HG02642 (cell line): ENCODE data around the gene REEP1.
A peak's percentile ranks its signal among the peaks of the same experiment; 100 is the strongest.
"Not testable (repeated sequence)": the region's sequence is repeated elsewhere in the genome, so short reads cannot be mapped to it uniquely, and the experiment has no call there.

Experiments
- ATAC-seq: cut with Tn5 transposase; IDR thresholded peaks from one replicate; pipeline ENCODE4 v1.9.1; 2021; ENCODE audit warnings: mild to moderate bottlenecking; ENCODE audit not compliant: unreplicated experiment, poor library complexity

The REEP1 gene

GRCh38 chr2:86204458-86204857, 133.0 kb downstream of the REEP1 start:
- no peak for ATAC-seq

DNA sequence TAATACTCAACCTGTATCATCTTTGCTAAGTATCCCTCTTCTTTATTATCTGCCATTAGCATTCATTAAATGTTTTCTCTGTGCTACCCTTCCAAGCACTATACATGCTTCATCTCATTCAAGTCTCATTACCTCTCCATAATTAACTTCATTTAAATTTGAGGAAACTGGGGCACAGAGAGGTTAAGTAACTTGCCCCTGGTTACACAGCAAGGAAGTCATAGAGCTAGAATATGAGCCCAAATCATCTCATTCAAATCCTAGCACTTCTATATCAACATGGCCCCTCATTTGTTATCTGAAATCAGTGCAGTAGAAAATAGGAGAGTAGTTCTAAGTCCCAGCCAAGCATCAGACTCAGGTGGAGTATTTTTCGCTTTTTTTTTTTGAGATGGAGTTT, 133.8 kb downstream of the REEP1 start:
- ATAC-seq, result no peak

GRCh38 chr2:86202702-86203101, 134.7 kb downstream of the REEP1 start:
- no peak for ATAC-seq

GRCh38 chr2:86202336-86202692, 135.1 kb downstream of the REEP1 start:
- no peak for ATAC-seq

- no peak for ATAC-seq
Measured at GRCh38 chr2:86201671-86202335, 135.6 kb downstream of the REEP1 start.

GRCh38 chr2:86200564-86200963, 136.9 kb downstream of the REEP1 start:
- ATAC-seq, result not testable (repeated sequence)

- ATAC-seq, result no peak
Measured at GRCh38 chr2:86199834-86200177, 137.6 kb downstream of the REEP1 start.

GRCh38 chr2:86195808-86196387, 141.5 kb downstream of the REEP1 start:
- no peak for ATAC-seq

DNA sequence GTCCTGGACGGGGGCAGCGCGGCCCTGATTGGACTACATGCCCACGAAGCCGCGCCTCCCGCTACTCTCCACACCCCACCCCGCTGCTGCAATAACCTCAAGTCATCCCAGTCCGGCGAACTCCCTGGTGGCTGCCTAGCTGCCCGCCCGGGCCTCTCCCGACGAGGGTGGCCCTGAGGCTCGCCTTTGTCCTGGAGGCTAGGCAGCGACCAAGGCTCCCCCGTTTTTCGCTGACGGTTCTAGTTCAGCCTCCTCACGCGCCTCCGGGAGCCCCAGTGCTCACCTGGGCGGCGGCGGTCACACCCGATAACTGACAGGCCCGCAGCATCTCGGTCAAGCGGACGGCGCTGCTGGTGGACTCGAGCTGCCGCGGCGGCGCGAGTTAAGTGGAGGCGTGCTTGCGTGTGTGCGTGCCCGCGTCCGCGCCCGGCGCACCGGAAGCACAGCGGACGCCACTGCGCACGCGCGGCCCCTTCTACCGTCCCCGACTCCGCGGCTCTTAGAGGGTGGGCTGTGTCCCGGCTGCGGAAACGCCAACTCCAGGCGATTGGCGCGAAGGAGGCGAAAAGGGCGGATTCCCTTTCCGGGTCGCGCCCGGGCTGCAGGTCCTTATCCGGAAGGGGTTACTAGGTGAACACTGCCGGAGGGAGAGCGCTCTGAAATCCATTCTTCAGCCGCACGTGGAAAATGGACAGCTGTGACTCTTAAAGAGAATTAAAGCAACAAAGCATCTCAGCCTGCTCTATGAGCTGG, 142.2 kb downstream of the REEP1 start, which contains the start of gene IMMT:
TSS of gene IMMT (minus strand) at position 408 of the 753 bp plus-strand sequence. CDS start at position 328, 80 bp downstream.
- peak; percentile 91 for ATAC-seq

GRCh38 chr2:86194751-86195054, 142.7 kb downstream of the REEP1 start:
- no peak for ATAC-seq

DNA sequence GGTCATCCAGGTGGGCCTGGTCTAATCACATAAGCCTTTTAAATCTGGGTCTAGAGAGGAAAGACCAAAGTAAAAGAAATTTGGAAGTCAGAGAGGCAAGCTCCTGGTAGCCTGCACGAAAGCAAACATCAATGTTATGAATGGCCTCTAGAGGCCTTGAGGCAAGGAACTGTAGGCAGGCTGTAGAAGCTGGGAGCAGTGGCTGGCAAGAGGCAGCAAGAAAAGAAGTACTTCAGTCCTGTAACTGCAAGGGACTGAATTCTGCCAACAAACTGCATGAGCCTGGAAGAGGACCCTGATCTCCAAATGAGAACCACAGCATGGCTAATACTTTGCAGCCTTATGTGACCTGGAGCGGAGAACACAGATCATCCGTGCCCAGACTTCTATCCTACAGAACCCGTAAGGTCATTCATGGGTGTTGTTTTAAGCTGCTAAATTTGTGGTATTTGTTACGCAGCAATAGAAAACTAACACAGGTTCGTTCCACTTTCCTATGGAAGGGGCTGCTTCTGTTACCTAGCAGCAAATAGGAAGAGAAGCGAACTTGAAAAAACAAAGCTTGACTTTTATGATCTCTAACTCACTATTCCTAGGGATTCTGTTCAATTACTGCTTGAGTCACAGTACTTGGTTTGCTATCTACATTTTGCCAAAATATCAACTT, 143.4 kb downstream of the REEP1 start:
- ATAC-seq, result no peak

DNA sequence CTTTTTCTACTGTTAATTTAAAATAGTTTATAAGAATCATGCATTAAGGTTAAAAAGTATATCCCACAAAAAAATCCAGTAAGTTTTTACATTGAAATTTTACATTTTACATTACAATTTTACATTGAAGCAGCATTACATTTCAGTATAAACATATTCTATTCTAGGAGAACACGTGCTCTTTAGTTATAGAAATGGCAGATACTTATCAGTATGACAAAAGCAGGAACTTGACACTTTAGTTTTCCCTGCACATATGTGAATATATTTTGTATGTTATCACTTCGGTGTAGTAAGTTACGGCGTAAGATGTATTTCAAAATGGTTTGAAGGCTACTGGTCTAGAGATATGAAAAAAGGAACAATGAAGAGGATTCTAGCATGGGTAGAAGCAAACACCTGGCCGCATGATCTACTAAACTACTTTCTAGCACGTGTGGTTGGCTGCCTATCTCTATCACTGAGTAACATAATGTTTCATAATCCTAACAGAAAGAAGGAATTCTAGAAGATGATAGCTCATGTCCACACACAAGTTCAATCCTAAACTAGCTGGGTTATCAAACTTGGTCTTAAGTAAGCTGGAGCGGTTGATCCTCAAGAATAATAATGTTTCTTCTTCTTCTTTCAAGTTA, 147.5 kb downstream of the REEP1 start:
- ATAC-seq, result no peak

DNA sequence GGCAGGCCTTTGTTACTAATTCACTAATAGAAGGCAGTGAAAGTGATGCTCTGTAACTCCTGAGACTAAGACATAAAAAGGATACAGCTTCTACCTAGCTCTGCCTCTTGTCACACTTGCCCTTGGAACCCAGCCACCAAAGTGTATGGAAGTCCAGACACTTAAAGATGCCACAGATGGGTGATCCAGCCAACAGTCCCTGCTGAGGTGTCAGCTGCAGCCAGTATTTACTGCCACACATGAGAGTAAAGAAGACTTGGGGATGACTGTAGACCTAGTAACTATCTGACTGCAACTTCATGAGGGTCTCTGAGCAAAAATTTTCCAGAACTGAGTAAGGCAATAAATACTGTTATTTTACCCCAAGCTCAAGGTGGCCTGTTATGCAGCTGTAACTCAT, 151.0 kb downstream of the REEP1 start:
- no peak for ATAC-seq

- no peak for ATAC-seq
Measured at GRCh38 chr2:86185517-86186212, 151.8 kb downstream of the REEP1 start.

GRCh38 chr2:86176597-86176996, 160.8 kb downstream of the REEP1 start:
- ATAC-seq, result no peak

DNA sequence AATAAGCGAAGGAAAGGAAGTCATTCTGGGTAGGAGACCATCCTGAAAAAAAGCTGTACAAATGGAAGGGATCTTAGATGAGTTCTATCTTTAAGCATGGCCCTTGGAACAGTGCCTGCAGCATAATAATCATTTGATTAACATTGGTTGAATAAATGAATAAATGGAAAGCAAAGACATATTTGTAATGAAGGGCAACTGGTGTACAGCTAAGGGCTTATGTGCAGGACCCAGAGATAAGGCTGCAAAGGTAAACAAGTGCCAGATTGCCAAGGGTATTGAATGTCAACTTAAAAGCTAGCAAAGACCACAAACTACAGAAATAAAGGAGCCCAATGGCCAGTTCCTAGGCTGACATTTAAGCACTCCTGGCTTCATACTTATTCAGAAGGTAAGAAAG, 161.6 kb downstream of the REEP1 start:
- ATAC-seq, result no peak

- no peak for ATAC-seq
Measured at GRCh38 chr2:86174445-86174844, 163.0 kb downstream of the REEP1 start.

DNA sequence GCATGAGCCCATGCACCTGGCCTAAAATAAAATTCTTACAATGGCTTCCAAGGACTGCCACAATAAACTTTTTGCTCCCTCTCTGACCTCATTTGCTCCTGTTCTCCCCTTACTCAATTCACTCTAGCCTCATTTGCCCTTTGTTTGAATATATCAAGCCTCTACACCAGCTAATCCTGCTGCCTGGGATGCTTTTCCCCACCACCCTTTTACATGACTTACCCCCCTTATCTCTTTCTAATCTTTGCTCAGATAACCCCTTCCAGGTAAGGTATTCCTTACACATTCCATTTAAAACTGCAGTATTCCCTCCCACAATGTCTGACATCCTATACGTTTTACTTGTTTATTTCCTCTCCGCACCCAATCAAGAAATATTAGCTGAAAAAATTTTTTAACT, 164.8 kb downstream of the REEP1 start:
- ATAC-seq, result no peak

DNA sequence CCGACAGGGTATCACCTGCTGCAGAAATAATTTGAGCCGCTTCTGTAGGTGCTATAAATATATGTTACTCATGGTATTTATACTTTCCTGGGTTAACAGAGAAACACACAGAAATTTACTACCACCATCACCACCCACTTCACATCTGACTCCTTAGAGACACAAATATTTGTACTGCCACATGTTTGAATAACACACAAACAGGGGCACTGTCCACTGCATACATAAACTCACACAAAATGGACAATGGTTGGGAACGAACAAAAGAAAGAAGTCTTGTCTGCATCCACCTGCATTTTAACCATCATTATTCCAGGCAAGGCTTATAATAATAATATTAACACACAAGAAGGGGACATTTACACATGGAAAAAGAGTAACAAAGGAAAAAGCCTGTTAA, 166.1 kb downstream of the REEP1 start:
- no peak for ATAC-seq

DNA sequence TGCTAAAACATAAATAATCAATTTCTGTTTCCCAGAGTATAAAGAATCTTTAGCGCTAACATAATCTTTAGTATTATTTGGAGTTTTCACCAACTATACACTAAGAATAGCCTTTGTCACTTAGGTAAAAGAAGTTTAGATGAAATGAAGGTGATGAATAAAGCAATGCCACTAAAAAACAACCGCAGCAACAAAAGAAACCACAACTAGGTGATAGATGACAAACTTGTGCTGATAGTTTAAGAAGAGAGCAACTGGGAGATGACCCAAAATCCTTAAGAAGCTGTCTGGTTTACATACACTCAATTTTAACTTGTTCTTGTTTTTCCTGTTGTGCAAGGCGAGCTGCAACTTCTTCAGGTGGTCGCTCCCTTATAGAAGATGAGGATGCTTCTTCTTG, 167.0 kb downstream of the REEP1 start:
- ATAC-seq, result no peak
